ENCODE measurements around the gene ZNF79.

Gene ZNF79

DNA sequence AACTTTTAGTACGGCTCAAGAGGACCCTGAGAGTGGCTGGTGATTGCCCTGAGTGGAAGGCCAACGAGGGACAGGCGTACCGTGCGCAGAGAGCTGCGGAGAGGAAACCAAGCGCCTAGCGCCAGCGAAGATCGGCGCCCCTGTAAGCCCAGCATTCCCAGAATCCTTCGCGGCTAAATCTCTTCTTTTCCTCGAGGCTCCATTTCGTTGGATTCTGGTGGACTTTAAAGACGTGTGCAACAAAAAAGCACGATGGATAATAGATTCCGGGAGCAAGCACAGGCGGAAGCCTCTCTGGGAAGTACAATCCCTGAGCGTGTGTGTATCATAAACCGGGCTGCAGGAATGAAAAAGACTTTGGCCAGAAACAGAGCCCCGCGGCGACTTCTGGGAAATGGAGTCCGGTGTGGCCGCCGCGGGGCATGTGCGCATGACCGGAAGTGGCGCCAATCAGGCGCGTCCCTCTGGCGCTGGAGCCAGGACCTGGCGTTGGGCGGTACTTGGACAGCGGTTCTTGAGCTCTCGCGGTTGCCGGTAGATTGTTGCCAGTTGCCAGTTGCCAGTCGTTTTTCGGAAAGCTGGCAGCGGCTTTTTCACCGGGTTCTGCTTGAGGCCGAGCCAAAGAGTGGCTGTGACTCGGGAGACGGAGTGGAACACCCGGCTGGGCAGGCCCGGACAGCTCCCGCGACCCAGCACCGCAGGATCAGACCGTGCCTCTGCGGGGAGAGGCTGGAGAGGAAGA is at the start of gene ZNF79:
Gene ZNF79 (plus strand): TSS at position 449 of the 742 bp plus-strand sequence. CDS start 406 bp downstream, outside the sequence.
- peak within 1 kb of the TSS; percentile 84 for H3K4me2 ChIP-seq (ENCODE audit: low read depth, low read length, poor library complexity, severe bottlenecking)
- H3K4me3 ChIP-seq (ENCODE audit: insufficient read depth, low read length, poor library complexity, severe bottlenecking), result peak within 1 kb of the TSS; percentile 64
- no peaks in the 10 kb centered on the region for H3K36me3 ChIP-seq (ENCODE audit: low read length)
- H3K27ac ChIP-seq (ENCODE audit: low read depth, low read length), result peak within 1 kb of the TSS; percentile 58
- no peaks in the 10 kb centered on the region for H3K9me2 ChIP-seq (replicated peaks; ENCODE audit: insufficient read depth, low read length)
- no peaks in the 10 kb centered on the region for H3K9me3 ChIP-seq (ENCODE audit: insufficient read depth, low read length)
- peak within 1 kb of the TSS; percentile 90 for H2AFZ ChIP-seq (ENCODE audit: low read depth, low read length, severe bottlenecking)
- peak within 1 kb of the TSS; percentile 93 for H3K9ac ChIP-seq (ENCODE audit: low read length)
- H4K20me1 ChIP-seq (ENCODE audit: low read depth, low read length), result no peaks in the 10 kb centered on the region
- H3K27me3 ChIP-seq (ENCODE audit: low read length), result no peaks in the 10 kb centered on the region
- H3F3A ChIP-seq (ENCODE audit: insufficient read depth), result no peaks in the 10 kb centered on the region
- TF ChIP-seq, protein P1, sequence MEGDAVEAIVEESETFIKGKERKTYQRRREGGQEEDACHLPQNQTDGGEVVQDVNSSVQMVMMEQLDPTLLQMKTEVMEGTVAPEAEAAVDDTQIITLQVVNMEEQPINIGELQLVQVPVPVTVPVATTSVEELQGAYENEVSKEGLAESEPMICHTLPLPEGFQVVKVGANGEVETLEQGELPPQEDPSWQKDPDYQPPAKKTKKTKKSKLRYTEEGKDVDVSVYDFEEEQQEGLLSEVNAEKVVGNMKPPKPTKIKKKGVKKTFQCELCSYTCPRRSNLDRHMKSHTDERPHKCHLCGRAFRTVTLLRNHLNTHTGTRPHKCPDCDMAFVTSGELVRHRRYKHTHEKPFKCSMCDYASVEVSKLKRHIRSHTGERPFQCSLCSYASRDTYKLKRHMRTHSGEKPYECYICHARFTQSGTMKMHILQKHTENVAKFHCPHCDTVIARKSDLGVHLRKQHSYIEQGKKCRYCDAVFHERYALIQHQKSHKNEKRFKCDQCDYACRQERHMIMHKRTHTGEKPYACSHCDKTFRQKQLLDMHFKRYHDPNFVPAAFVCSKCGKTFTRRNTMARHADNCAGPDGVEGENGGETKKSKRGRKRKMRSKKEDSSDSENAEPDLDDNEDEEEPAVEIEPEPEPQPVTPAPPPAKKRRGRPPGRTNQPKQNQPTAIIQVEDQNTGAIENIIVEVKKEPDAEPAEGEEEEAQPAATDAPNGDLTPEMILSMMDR (IDR thresholded peaks at IDR 0.05; ENCODE audit: insufficient read depth, low read length, poor library complexity, severe bottlenecking), result no peak
- no peak for TF ChIP-seq EZH2phosphoT487 (conservative IDR thresholded peaks at IDR 0.05; ENCODE audit: low read length)
- H3K79me2 ChIP-seq (ENCODE audit: insufficient read depth, low read length), result peaks cover 39% of the 10 kb centered on the region

DNA sequence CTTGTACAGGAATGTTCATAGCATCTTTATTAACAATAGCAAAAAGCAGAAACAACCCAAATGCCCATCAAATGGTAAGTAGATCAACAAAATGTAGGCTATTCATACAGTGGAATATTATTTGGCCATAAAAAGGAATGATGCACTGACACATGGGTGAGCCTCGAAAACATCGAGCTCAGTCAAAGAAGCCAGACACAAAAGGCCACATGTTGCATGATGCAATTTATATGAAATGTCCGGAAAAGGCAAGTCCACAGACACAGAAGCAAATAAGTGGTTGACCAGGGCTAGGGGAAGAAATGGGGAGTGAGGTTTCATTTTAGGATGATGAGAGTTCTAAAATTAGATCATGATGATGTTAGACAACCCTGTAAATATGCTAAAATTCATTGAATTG is 43.7 kb upstream of the ZNF79 start:
- H3K9ac ChIP-seq (ENCODE audit: low read length), result no peak overlapping the region
- H4K20me1 ChIP-seq (ENCODE audit: low read depth, low read length), result no peaks in the 10 kb centered on the region
- no peak for TF ChIP-seq EZH2phosphoT487 (conservative IDR thresholded peaks at IDR 0.05; ENCODE audit: low read length)
- TF ChIP-seq, protein P1 (IDR thresholded peaks at IDR 0.05; ENCODE audit: insufficient read depth, low read length, poor library complexity, severe bottlenecking), result no peak
- H3K4me3 ChIP-seq (ENCODE audit: insufficient read depth, low read length, poor library complexity, severe bottlenecking), result no peak overlapping the region
- H3F3A ChIP-seq (ENCODE audit: insufficient read depth), result no peaks in the 10 kb centered on the region
- no peak overlapping the region for H3K27ac ChIP-seq (ENCODE audit: low read depth, low read length)
- no peaks in the 10 kb centered on the region for H3K27me3 ChIP-seq (ENCODE audit: low read length)
- no peaks in the 10 kb centered on the region for H3K9me3 ChIP-seq (ENCODE audit: insufficient read depth, low read length)
- H3K9me2 ChIP-seq (replicated peaks; ENCODE audit: insufficient read depth, low read length), result no peaks in the 10 kb centered on the region
- no peaks in the 10 kb centered on the region for H3K36me3 ChIP-seq (ENCODE audit: low read length)
- H3K79me2 ChIP-seq (ENCODE audit: insufficient read depth, low read length), result no peaks in the 10 kb centered on the region
- no peak overlapping the region for H3K4me2 ChIP-seq (ENCODE audit: low read depth, low read length, poor library complexity, severe bottlenecking)
- no peak overlapping the region for H2AFZ ChIP-seq (ENCODE audit: low read depth, low read length, severe bottlenecking)

DNA sequence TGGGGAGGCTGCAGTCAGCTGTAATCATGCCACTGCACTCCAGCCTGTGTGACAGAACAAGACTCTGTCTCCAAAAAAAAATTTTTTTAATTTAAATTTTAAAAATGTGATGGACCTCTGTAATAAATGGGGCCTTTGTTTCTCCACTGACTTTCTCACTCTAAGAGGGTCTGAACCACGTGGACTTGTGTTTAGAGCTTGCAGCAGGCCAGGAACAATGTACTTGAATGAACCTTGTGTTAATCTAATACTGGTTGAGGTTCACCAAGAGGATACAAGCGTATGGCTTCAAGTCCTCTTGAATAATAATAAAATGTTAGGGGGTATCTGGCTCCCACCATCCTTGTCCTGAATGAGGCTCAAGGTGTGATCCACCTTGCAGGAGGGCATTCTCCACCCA is 41.6 kb upstream of the ZNF79 start:
- no peaks in the 10 kb centered on the region for H3K9me3 ChIP-seq (ENCODE audit: insufficient read depth, low read length)
- no peak for TF ChIP-seq EZH2phosphoT487 (conservative IDR thresholded peaks at IDR 0.05; ENCODE audit: low read length)
- TF ChIP-seq, protein P1 (IDR thresholded peaks at IDR 0.05; ENCODE audit: insufficient read depth, low read length, poor library complexity, severe bottlenecking), result no peak
- H3K27me3 ChIP-seq (ENCODE audit: low read length), result no peaks in the 10 kb centered on the region
- no peak overlapping the region for H2AFZ ChIP-seq (ENCODE audit: low read depth, low read length, severe bottlenecking)
- H3K27ac ChIP-seq (ENCODE audit: low read depth, low read length), result no peak overlapping the region
- H3F3A ChIP-seq (ENCODE audit: insufficient read depth), result no peaks in the 10 kb centered on the region
- H3K9me2 ChIP-seq (replicated peaks; ENCODE audit: insufficient read depth, low read length), result no peaks in the 10 kb centered on the region
- no peaks in the 10 kb centered on the region for H4K20me1 ChIP-seq (ENCODE audit: low read depth, low read length)
- H3K4me3 ChIP-seq (ENCODE audit: insufficient read depth, low read length, poor library complexity, severe bottlenecking), result no peak overlapping the region
- H3K4me2 ChIP-seq (ENCODE audit: low read depth, low read length, poor library complexity, severe bottlenecking), result no peak overlapping the region
- no peak overlapping the region for H3K9ac ChIP-seq (ENCODE audit: low read length)
- H3K79me2 ChIP-seq (ENCODE audit: insufficient read depth, low read length), result no peaks in the 10 kb centered on the region
- no peaks in the 10 kb centered on the region for H3K36me3 ChIP-seq (ENCODE audit: low read length)
